ENCODE measurements around the gene RBMS3. TPM values are rescaled to one million over a fixed set of nuclear protein-coding genes. Genes with fewer than 3 reads are reported as not detected.

The RBMS3 gene
- total RNA-seq, 1 donor from 2014 or later: 3.4 TPM

GRCh38 chr3:29255854-29256696 is 24.8 kb upstream of the RBMS3 start:
- peak; percentile 27 for DNase-seq (ENCODE audit: low read depth)
- no peak for FAIRE-seq
- Histone ChIP-seq H3K36me3 (ENCODE audit: control insufficient read depth, insufficient read depth, low read length) (no peaks in the 10 kb centered on the region), H3K4me3 (ENCODE audit: low read depth, low read length) (no peak overlapping the region), H3K27me3 (ENCODE audit: control insufficient read depth, insufficient read depth, low read length) (no peaks in the 10 kb centered on the region)
- no peak for TF ChIP-seq CTCF (IDR thresholded peaks at IDR 0.05; ENCODE audit: insufficient read depth, low read length, severe bottlenecking)

- FAIRE-seq (no peak), DNase-seq (ENCODE audit: low read depth) (no peak)
- no peak overlapping the region for H3K4me3 ChIP-seq (ENCODE audit: low read depth, low read length)
- no peaks in the 10 kb centered on the region for H3K36me3 ChIP-seq (ENCODE audit: control insufficient read depth, insufficient read depth, low read length)
- H3K27me3 ChIP-seq (ENCODE audit: control insufficient read depth, insufficient read depth, low read length): no peaks in the 10 kb centered on the region
- no peak for TF ChIP-seq CTCF (IDR thresholded peaks at IDR 0.05; ENCODE audit: insufficient read depth, low read length, severe bottlenecking)
Measured at GRCh38 chr3:29258161-29258560, 22.7 kb upstream of the RBMS3 start.

- Histone ChIP-seq H3K4me3 (ENCODE audit: low read depth, low read length) (no peak overlapping the region), H3K36me3 (ENCODE audit: control insufficient read depth, insufficient read depth, low read length) (no peaks in the 10 kb centered on the region), H3K27me3 (ENCODE audit: control insufficient read depth, insufficient read depth, low read length) (no peaks in the 10 kb centered on the region)
- TF ChIP-seq CTCF (IDR thresholded peaks at IDR 0.05; ENCODE audit: insufficient read depth, low read length, severe bottlenecking): no peak
- DNase-seq (ENCODE audit: low read depth) (no peak), FAIRE-seq (no peak)
Measured at GRCh38 chr3:29261119-29261518, 19.8 kb upstream of the RBMS3 start.

- Histone ChIP-seq H3K27me3 (ENCODE audit: control insufficient read depth, insufficient read depth, low read length) (no peaks in the 10 kb centered on the region), H3K36me3 (ENCODE audit: control insufficient read depth, insufficient read depth, low read length) (no peaks in the 10 kb centered on the region), H3K4me3 (ENCODE audit: low read depth, low read length) (no peak overlapping the region)
- no peak for FAIRE-seq
- no peak for TF ChIP-seq CTCF (IDR thresholded peaks at IDR 0.05; ENCODE audit: insufficient read depth, low read length, severe bottlenecking)
- no peak for DNase-seq (ENCODE audit: low read depth)
Measured at GRCh38 chr3:29263476-29263875, 17.4 kb upstream of the RBMS3 start.

GRCh38 chr3:29265509-29266072 is 15.3 kb upstream of the RBMS3 start:
- FAIRE-seq (no peak), DNase-seq (ENCODE audit: low read depth) (no peak)
- TF ChIP-seq CTCF (IDR thresholded peaks at IDR 0.05; ENCODE audit: insufficient read depth, low read length, severe bottlenecking): no peak
- H3K27me3 ChIP-seq (ENCODE audit: control insufficient read depth, insufficient read depth, low read length): no peaks in the 10 kb centered on the region
- no peak overlapping the region for H3K4me3 ChIP-seq (ENCODE audit: low read depth, low read length)
- H3K36me3 ChIP-seq (ENCODE audit: control insufficient read depth, insufficient read depth, low read length): no peaks in the 10 kb centered on the region

All from bronchial epithelial cell (primary cell).